ENCODE data around the gene CDK9. TPM values are rescaled to one million over a fixed set of nuclear protein-coding genes. Genes with fewer than 3 reads are reported as not detected.

The CDK9 gene
- total and polyA plus RNA-seq, 11 donors = 26.2 to 60.3 (median 40.2) TPM

GRCh38 chr9:127781806-127782205, 4.0 kb upstream of the CDK9 start:
- DNase-seq (no peak), ATAC-seq (no peak)
- H3K4me1 ChIP-seq = peaks cover 0 to 74% (median 36%) of the 10 kb centered on the region in 12 donors
- no peak for TF ChIP-seq POLR2A (IDR thresholded peaks at IDR 0.05)
- TF ChIP-seq CTCF (IDR thresholded peaks at IDR 0.05) = no peak
- intact Hi-C loops (cut with DNase I) = loop anchor here in 4 of 10 donors (2.0 to 5.0 kb wide), 5 partner anchors 15 to 280 kb away; partner anchors contain the start of gene TOR2A (in 1 of the 4)
- WGBS, 4 donors = 88 to 97% (median 95%) methylated on average over 3 to 4 of the region's 4 CpGs
- H3K27ac ChIP-seq = peak overlapping the region in 1 of 12 donors; percentile 97
- no peak overlapping the region for H3K4me3 ChIP-seq
- no peaks in the 10 kb centered on the region for H3K9me3 ChIP-seq
- H3K36me3 ChIP-seq = peaks cover 0 to 3% (median 0%) of the 10 kb centered on the region in 9 donors
- no peaks in the 10 kb centered on the region for H3K27me3 ChIP-seq

GRCh38 chr9:127783111-127784008, 2.5 kb upstream of the CDK9 start:
- peak in 3 of 5 donors; percentile 48 to 85 (median 52) for DNase-seq
- intact Hi-C loops (cut with DNase I) = loop anchor here in 8 of 10 donors (2.0 to 5.0 kb wide), 6 partner anchors 17 to 281 kb away; partner anchors contain the start of gene TOR2A (in 4 of the 8)
- H3K4me1 ChIP-seq = peaks cover 0 to 78% (median 47%) of the 10 kb centered on the region in 12 donors

GRCh38 chr9:127785023-127785932, 556 bp upstream of the CDK9 start:
- peak; percentile 25 to 71 (median 64) for ATAC-seq
- intact Hi-C loops (cut with DNase I) = loop anchor here (1.0 to 5.0 kb wide), 11 partner anchors 21 to 195 kb away; partner anchors contain the start of genes TOR2A (in 6 of the 10) and ST6GALNAC4 (in 4 of the 10)
- H3K36me3 ChIP-seq = peaks cover 8 to 38% (median 33%) of the 10 kb centered on the region in 9 donors
- H3K4me3 ChIP-seq = peak overlapping the region; percentile 76 to 100 (median 98)
- peak; percentile 89 to 95 (median 90) for DNase-seq
- H3K27me3 ChIP-seq = no peaks in the 10 kb centered on the region
- WGBS, 4 donors = 0 to 1% (median 1%) methylated on average over 46 to 120 of the region's 123 CpGs
- H3K27ac ChIP-seq = peak overlapping the region; percentile 88 to 100 (median 96)
- TF ChIP-seq CTCF (IDR thresholded peaks at IDR 0.05) (peak; percentile 77 to 97 (median 91)), POLR2A (IDR thresholded peaks at IDR 0.05) (no peak)
- peaks cover 0 to 78% (median 45%) of the 10 kb centered on the region in 12 donors for H3K4me1 ChIP-seq
- no peaks in the 10 kb centered on the region for H3K9me3 ChIP-seq

More at GRCh38 chr9:127783111-127784008, 2.5 kb upstream of the CDK9 start:
- Histone ChIP-seq H3K4me3 (no peak overlapping the region), H3K36me3 (peaks cover 2 to 19% (median 14%) of the 10 kb centered on the region in 9 donors), H3K9me3 (no peaks in the 10 kb centered on the region), H3K27me3 (no peaks in the 10 kb centered on the region), H3K27ac (peak overlapping the region in 11 of 12 donors; percentile 9 to 98 (median 70))
- TF ChIP-seq POLR2A (IDR thresholded peaks at IDR 0.05) (no peak), CTCF (IDR thresholded peaks at IDR 0.05) (no peak)
- 67 to 72% (median 68%) methylated on average over 12 to 20 of the region's 20 CpGs for WGBS, 4 donors
- peak in 1 of 4 donors; percentile 2 for ATAC-seq

Measured in heart left ventricle (tissue), 16 donors.